MM.1S (cell line): ENCODE results near the gene POLG.

Experiments
- CTCF ChIP-seq: fragments of 300-600 bp; sonication (generic); IDR thresholded peaks from 2 replicates; pipeline ENCODE4 v1.5.1; 2016; ENCODE audit warnings: antibody characterized with exemption, low read length, mixed read lengths
- EZH2 ChIP-seq: fragments of 300-600 bp; sonication (generic); optimal IDR thresholded peaks from 2 replicates; pipeline ENCODE3; 2017; ENCODE audit warnings: low read depth, mild to moderate bottlenecking, antibody characterized with exemption, low read length, mixed read lengths
- EZH2phosphoT487 ChIP-seq: fragments of 300-600 bp; sonication (generic); IDR thresholded peaks from 2 replicates; pipeline ENCODE4 v1.6.1; 2018; ENCODE audit warnings: antibody characterized with exemption, low read length

GRCh38 chr15:89370978-89371227 is 36.3 kb upstream of the POLG start:
- TF ChIP-seq CTCF = no peak
- no peak for TF ChIP-seq EZH2
- TF ChIP-seq EZH2phosphoT487 = no peak
